GM19324 (cell line): ENCODE measurements around the gene IRF2BPL.

Source experiments
- ATAC-seq: cut with Tn5 transposase; IDR thresholded peaks from one replicate; pipeline ENCODE4 v1.9.1; 2021; ENCODE audit warnings: mild to moderate bottlenecking, moderate library complexity; ENCODE audit not compliant: unreplicated experiment, low FRiP score

IRF2BPL gene

GRCh38 chr14:77028384-77029231, at the start of gene IRF2BPL:
TSS of gene IRF2BPL (minus strand) at chr14:77028708. CDS start at chr14:77027792, 916 bp downstream.
- ATAC-seq, result peak; percentile 79

DNA sequence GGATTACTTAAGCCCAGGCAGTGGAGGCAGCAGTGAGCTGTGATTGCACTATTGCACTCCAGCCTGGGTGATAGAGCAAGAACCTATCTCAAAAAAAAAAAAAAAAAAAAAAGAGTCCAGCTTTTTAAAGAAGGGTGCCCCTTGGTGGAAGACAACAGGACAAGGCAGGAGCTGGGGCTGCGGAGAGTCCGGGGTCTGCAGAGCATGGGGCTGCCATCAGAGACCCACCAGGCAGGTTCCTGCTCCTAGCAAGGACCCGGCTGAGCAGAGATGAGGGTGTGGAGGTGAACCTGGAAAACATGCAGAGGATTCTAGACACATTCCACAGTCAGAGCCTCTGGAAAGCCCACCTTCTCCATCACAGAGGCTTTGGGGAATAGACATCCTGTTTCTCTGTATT, 48.5 kb upstream of the IRF2BPL start:
- no peak for ATAC-seq

- ATAC-seq, result no peak
Measured at GRCh38 chr14:77076113-77076631, 47.7 kb upstream of the IRF2BPL start.

- no peak for ATAC-seq
Measured at GRCh38 chr14:77074969-77075368, 46.5 kb upstream of the IRF2BPL start.

- ATAC-seq, result no peak
Measured at GRCh38 chr14:77071938-77072388, 43.5 kb upstream of the IRF2BPL start.

- no peak for ATAC-seq
Measured at GRCh38 chr14:77069551-77069950, 41.0 kb upstream of the IRF2BPL start.

DNA sequence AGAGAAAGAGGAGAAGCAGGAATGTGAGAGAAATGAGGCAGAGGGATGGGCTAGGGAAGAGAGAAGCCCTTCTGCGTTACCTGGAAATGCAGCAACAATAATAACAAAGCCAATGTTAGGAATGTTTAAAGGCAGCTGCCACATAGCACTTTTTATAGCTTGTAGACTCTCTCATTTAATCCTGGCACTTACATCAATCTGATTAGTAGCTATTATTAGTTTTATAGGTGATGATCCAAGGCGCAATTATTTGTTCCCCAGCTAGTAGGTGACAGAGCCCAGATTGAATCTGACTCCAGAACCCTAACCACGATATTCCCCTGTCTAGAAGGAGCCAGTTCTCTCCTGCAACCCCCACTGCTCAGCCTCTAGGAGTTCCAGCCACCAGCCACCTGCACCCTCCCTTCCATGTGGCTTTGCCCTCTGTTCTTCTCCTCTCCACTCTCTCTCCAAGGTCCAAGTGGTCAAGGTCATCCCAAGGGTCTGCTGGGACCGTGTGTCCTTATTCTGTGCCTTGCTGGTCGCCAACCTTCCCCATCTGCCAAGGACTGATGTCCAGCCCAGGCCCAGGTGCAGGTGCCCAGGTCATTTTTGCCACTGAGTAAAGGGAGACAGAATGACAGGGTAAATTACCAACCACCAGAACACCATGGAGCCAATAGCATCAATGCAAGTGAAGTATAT, 40.2 kb upstream of the IRF2BPL start:
- no peak for ATAC-seq

- no peak for ATAC-seq
Measured at GRCh38 chr14:77067632-77068516, 39.4 kb upstream of the IRF2BPL start.

GRCh38 chr14:77066578-77067172, 38.2 kb upstream of the IRF2BPL start:
- ATAC-seq, result no peak

DNA sequence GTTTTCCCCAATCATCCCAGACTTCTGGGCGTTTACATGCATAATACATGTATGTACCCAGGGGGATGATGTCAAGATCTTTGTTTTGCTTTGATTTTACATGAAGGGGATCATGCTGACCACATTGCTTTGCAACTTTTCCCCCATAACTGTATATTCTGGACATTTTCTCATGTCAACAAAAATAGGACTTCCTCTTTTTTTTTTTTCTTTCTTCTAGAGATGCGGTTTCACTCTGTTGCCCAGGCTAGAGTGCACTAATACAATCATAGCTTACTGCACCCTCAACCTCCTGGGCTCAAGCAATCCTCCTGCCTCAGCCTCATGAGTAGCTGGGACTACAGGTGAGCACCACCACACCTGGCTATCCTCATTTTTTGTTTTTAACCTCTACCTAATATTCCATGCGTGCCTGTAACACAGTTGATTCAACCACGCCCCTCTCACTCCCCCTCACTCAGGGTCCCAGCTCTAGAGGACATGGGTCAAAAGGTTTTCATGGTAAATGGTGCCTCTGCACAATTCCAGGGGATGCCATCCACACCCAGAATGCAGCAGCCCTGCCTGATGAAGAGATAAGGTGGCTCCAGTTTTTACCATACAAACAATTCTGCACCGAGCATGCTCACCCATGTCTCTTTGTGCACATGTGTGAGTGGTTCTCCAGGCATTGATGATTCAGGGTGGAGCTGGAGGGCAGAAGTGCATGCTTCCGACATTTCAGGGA, 37.5 kb upstream of the IRF2BPL start:
- ATAC-seq, result no peak

GRCh38 chr14:77064521-77065178, 36.1 kb upstream of the IRF2BPL start:
- ATAC-seq, result no peak

DNA sequence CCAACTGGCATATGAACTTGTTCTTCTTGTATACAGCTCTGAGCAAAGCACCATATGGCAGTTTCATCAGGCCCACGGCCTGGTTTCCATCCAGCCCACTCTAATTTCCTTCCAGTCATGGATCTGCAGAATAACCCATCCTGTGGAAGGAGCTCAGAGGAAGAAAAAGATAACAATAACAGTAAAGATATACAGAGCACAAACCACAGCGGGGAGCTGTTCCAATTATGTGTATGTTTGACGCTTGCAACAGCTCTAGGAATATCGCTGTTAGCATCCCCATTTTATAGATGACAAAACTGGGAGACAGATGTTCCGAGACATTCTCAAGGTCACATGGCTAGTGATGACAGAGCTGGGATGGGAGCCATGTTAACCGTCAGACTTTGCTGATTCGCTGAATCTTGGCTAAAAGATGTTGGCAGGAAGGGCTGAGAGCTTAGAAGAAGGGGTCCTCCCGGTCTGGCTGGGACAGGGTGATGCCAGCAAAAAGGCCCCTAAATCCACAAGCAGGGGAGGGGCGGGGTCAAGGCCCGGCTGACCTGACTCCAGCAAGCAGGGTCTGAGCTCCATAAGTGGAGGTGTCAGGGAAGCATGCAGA, 35.2 kb upstream of the IRF2BPL start:
- ATAC-seq, result no peak

- no peak for ATAC-seq
Measured at GRCh38 chr14:77062261-77062660, 33.8 kb upstream of the IRF2BPL start.

- ATAC-seq, result no peak
Measured at GRCh38 chr14:77061630-77062257, 33.2 kb upstream of the IRF2BPL start.

DNA sequence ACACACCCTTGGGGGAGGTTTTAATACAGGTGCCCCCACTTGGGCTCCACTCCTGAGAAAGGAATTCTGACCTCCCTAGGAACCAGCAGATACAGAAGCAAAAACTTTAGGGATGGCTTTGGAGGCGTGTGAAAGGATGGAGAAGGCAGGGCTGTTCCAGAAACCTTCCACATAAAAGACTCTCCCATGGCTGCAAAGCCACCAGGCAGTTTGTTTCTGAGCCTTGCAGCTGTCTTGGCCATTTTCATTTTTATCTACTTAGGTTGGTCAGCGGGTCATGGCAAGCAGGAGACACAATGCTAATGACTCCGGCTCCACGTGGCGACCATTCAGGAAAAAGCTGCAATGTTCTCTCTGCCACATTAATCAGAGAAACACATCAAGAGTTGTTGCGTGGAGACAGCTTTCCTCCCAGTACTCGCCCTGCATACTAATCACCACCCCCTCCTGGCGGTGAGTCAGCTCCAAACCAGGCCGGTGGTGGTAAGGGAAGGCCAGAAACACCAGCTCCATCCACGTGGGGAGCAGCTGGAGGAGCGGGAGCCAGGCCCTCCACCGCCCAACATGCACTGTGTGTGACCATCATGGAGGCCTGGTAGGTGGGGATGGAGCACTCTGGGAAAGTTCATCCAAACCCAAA, 30.9 kb upstream of the IRF2BPL start:
- ATAC-seq, result no peak

DNA sequence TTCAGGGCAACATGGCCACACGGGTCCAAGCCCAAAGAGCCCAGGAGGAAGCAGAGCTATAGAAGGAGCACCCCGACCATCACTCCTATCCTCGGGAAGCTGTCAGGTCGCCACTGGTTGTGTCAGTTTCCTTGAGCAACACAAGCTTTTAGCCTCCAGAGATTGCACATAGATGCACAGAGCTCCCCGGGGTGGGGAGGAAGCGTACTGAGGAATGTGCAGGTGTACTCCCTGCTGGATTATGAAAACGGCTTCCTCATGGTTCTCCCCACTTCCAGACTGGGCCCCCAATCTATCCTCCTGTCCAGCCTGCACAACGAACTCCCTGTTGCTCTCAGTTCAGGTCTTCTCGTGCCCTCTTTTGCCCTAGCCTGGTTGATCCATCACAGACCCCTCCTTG, 30.3 kb upstream of the IRF2BPL start:
- no peak for ATAC-seq

- no peak for ATAC-seq
Measured at GRCh38 chr14:77058117-77058516, 29.6 kb upstream of the IRF2BPL start.

DNA sequence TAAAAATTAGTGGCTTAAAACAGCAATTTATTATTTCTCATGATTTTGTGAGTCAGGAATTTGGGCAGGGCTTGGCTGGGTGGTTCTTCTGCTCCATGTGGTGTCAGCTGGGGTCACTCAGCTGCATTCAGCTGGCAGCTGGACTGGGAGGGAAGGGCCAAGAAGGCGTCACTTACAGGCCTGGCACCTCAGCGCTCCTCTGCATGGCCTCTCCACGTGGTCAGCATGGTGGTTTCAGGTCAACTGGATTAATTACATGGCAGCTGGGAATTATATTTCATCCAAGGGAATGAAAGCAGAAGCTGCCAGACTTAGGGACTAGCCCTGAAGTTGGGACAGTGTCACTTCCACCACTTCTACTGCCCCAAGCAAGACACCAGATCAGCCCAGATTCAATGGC, 27.5 kb upstream of the IRF2BPL start:
- ATAC-seq, result no peak
